HepG2 (cell line): ENCODE results near the gene NSL1. TPM values are rescaled to one million over a fixed set of nuclear protein-coding genes. Genes with fewer than 3 reads are reported as not detected.

Source experiments
- ATM ChIP-seq: fragments of 450-650 bp; IDR thresholded peaks from 2 replicates; pipeline ENCODE4 v1.7.1; 2017; ENCODE audit warnings: mild to moderate bottlenecking, borderline replicate concordance
- EEA1 ChIP-seq: sonication (generic); formaldehyde crosslinking; IDR thresholded peaks from 2 replicates; pipeline ENCODE4 v1.5.1; 2020; ENCODE audit warnings: mild to moderate bottlenecking, missing genetic modification reagents, borderline replicate concordance
- FOXA3 ChIP-seq: IDR thresholded peaks from 2 replicates; pipeline ENCODE4 v1.6.1; 2016; ENCODE audit warnings: missing genetic modification reagents, missing compliant biosample characterization
- GATA4 ChIP-seq: sonication (generic); IDR thresholded peaks from 2 replicates; pipeline ENCODE4 v1.6.1; 2016; ENCODE audit warnings: antibody characterized with exemption, low read depth, borderline replicate concordance
- HIVEP1 ChIP-seq: sonication (generic); formaldehyde crosslinking; IDR thresholded peaks from 2 replicates; pipeline ENCODE4 v1.4.0; 2020; ENCODE audit warnings: mild to moderate bottlenecking, missing genetic modification reagents
- JUNB ChIP-seq: sonication (generic); formaldehyde crosslinking; IDR thresholded peaks from 2 replicates; pipeline ENCODE4 v1.8.0; 2022; ENCODE audit warnings: missing genetic modification reagents, mild to moderate bottlenecking, borderline replicate concordance
- MED1 ChIP-seq: sonication (generic); formaldehyde crosslinking; IDR thresholded peaks from 2 replicates; pipeline ENCODE4 v1.4.0; 2020; ENCODE audit warnings: missing genetic modification reagents
- NR2F6 ChIP-seq, 2 experiments: IDR thresholded peaks; 2 replicates each; pipeline ENCODE4 v1.6.1; 2016; ENCODE audit warnings: antibody characterized with exemption in 1 of 2, mild to moderate bottlenecking in 1 of 2
- SOX13 ChIP-seq, 3 experiments: fragments of 450-650 bp in 1 of 3; sonication (generic) in 1 of 3; formaldehyde crosslinking in 1 of 3; IDR thresholded peaks in 2 of 3; conservative IDR thresholded peaks in 1 of 3; 2 replicates each; pipeline versions ENCODE4 v1.5.0 to v1.6.1; 2016 to 2020; ENCODE audit warnings: antibody characterized with exemption in 1 of 3, mild to moderate bottlenecking in 1 of 3, missing compliant biosample characterization in 1 of 3, missing genetic modification reagents in 1 of 3, moderate library complexity in 1 of 3
- SYNCRIP ChIP-seq: fragments of 200-400 bp; formaldehyde crosslinking; IDR thresholded peaks from 2 replicates; pipeline ENCODE4 v1.6.1; 2018; ENCODE audit warnings: mild to moderate bottlenecking, low read depth, low read length; ENCODE audit not compliant: insufficient read depth
- ZBTB40 ChIP-seq, 2 experiments: fragments of 450-650 bp in 1 of 2; sonication (generic) in 1 of 2; formaldehyde crosslinking in 1 of 2; IDR thresholded peaks; 2 replicates each; pipeline versions ENCODE4 v1.6.1 to v1.8.0; 2016 to 2022; ENCODE audit warnings: antibody characterized with exemption in 1 of 2, mild to moderate bottlenecking in 1 of 2, missing genetic modification reagents in 1 of 2
- ZNF383 ChIP-seq: sonication (generic); formaldehyde crosslinking; IDR thresholded peaks from 2 replicates; pipeline ENCODE4 v1.4.0; 2020; ENCODE audit warnings: missing genetic modification reagents, mild to moderate bottlenecking, borderline replicate concordance
- polyA plus RNA-seq, 8 experiments: library from polyadenylated mRNA; depleted of rRNA in 3 of 8; stranded (reverse) in 7 of 8; unstranded in 1 of 8; fragments of >200 nt; fragmentation: Illumina TruSeq in 4 of 8; extraction: Trizol in 4 of 8; gene quantifications; 2 replicates each; pipeline versions ENCODE4 v1.2.1 to v1.2.3, GENCODE V29; 2011 to 2016; ENCODE audit warnings: low read depth in 4 of 8, missing spikeins in 1 of 8, mixed read lengths in 1 of 8; ENCODE audit not compliant: insufficient read depth in 1 of 8
- total RNA-seq, 5 experiments: library from RNA; depleted of rRNA; stranded (reverse); fragments of >200 nt; fragmentation: Illumina TruSeq; extraction: Trizol; gene quantifications; 2 replicates each; pipeline ENCODE4 v1.2.3, GENCODE V29; 2016; ENCODE audit warnings: low read depth in 1 of 5
- TF ChIP-seq, protein P1 (sequence below): sonication (generic); formaldehyde crosslinking; IDR thresholded peaks from 2 replicates; pipeline ENCODE4 v1.4.0; 2020; ENCODE audit warnings: missing genetic modification reagents, borderline replicate concordance
- TF ChIP-seq, protein P2 (sequence below): sonication (generic); formaldehyde crosslinking; IDR thresholded peaks from 2 replicates; pipeline ENCODE4 v1.8.0; 2022; ENCODE audit warnings: missing genetic modification reagents, mild to moderate bottlenecking, inconsistent platforms, borderline replicate concordance

NSL1 gene
- total and polyA plus RNA-seq, 2 of the 13 experiments (the other 11 are each of a cell fraction or from before 2014, with no cell fraction given): 34.5 to 77.4 TPM

DNA sequence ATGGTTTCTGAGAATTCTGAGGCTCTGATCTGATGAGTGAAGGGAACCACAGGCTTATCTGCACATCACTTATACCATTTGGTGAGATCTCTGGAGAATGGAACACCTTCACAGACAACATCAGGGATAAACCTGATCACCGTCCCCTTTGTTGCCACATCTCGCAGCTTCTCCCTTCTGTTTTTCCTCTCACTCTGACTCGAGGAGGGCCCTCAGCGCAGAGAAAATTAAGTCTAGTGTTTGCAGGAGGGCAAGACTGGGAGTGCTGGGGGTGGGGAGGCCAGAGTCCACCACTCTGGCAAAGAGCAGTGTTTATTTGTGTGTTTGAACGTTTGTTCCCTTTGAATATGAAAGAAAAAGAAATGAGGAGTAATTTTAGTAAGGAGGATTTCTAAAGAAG, 63.0 kb downstream of the NSL1 start (continued):
- TF ChIP-seq NR2F6 (IDR thresholded peaks at IDR 0.05) (no peak), NR2F6 (CRISPR knock-in tag; IDR thresholded peaks at IDR 0.05) (0 out of 2 replicates have a peak, but pooled peaks have one; percentile 25), SOX13 (IDR thresholded peaks at IDR 0.05) (no peak), SOX13 (CRISPR knock-in tag; conservative IDR thresholded peaks at IDR 0.05 in 1 of 2, IDR thresholded peaks at IDR 0.05 in 1 of 2) (peak in 1 of 2 experiments; percentile 70; a peak in 2 of 4 replicates), FOXA3 (CRISPR knock-in tag) (peak; percentile 61), SYNCRIP (no peak), GATA4 (no peak), MED1 (CRISPR knock-in tag) (peak; percentile 61), HIVEP1 (CRISPR knock-in tag) (no peak), JUNB (CRISPR knock-in tag) (no peak), ZNF383 (no peak), ATM (no peak), EEA1 (no peak), ZBTB40 (IDR thresholded peaks at IDR 0.05) (no peak), ZBTB40 (CRISPR knock-in tag; IDR thresholded peaks at IDR 0.05) (no peak)
- TF ChIP-seq, protein P1, sequence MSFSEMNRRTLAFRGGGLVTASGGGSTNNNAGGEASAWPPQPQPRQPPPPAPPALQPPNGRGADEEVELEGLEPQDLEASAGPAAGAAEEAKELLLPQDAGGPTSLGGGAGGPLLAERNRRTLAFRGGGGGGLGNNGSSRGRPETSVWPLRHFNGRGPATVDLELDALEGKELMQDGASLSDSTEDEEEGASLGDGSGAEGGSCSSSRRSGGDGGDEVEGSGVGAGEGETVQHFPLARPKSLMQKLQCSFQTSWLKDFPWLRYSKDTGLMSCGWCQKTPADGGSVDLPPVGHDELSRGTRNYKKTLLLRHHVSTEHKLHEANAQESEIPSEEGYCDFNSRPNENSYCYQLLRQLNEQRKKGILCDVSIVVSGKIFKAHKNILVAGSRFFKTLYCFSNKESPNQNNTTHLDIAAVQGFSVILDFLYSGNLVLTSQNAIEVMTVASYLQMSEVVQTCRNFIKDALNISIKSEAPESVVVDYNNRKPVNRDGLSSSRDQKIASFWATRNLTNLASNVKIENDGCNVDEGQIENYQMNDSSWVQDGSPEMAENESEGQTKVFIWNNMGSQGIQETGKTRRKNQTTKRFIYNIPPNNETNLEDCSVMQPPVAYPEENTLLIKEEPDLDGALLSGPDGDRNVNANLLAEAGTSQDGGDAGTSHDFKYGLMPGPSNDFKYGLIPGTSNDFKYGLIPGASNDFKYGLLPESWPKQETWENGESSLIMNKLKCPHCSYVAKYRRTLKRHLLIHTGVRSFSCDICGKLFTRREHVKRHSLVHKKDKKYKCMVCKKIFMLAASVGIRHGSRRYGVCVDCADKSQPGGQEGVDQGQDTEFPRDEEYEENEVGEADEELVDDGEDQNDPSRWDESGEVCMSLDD (CRISPR knock-in tag): no peak
- TF ChIP-seq, protein P2, sequence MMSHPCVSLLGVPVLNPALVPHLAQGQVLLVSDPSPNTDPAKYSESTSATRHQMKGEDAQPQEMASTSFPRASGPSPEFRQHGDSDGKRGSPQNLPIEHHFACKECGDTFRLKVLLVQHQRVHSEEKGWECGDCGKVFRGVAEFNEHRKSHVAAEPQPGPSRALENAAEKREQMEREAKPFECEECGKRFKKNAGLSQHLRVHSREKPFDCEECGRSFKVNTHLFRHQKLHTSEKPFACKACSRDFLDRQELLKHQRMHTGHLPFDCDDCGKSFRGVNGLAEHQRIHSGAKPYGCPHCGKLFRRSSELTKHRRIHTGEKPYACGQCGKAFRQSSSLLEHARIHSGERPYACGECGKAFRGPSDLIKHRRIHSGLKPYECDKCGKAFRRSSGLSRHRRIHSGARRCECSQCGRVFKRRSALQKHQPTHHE: no peak
